GM10266 (cell line): ENCODE results near the gene FILIP1L.

ENCODE experiments used
- DNase-seq: peaks from one replicate; pipeline ENCODE4 v3.0.0; 2012; ENCODE audit errors: extremely low spot score
- TF ChIP-seq, protein P1 (sequence below): IDR thresholded peaks from 2 replicates; pipeline ENCODE4 v1.5.1; 2012; ENCODE audit warnings: mild to moderate bottlenecking, low read depth; ENCODE audit not compliant: control insufficient read depth, insufficient read depth; ENCODE audit errors: missing control alignments

The FILIP1L gene

DNA sequence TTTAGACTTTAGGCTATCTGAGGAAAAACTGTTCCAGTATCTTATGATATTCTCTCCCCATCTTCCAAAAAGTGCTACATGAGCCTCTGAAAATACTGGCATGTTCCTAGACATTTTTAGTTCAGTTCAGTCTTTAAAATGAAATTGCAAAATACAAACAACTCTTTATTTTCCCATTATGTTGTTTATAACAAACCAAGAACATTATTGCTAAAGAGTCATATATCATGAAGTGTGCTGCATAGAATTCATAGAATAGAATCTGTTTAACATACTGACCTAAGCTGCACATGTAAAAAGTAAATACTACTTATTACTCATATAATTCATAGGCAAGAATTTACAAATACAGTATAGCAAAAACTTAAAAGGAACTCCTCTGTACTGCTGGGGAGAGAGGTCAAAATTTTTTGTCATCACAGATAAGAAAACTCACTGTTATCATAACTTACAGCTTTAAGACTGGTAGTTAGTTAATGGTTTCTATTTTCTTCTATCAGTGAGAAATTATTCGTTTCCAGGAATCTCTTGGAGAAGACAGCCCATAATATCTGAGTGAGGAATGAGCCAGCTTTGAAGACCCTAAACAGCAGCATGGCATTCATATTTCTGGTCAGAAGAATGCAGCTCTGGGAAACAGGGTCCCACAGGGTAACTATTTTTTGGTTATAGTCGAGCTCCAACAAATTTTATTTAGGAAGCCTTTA lies 32.2 kb downstream of the FILIP1L start:
- DNase-seq, result no peak
- TF ChIP-seq, protein P1, sequence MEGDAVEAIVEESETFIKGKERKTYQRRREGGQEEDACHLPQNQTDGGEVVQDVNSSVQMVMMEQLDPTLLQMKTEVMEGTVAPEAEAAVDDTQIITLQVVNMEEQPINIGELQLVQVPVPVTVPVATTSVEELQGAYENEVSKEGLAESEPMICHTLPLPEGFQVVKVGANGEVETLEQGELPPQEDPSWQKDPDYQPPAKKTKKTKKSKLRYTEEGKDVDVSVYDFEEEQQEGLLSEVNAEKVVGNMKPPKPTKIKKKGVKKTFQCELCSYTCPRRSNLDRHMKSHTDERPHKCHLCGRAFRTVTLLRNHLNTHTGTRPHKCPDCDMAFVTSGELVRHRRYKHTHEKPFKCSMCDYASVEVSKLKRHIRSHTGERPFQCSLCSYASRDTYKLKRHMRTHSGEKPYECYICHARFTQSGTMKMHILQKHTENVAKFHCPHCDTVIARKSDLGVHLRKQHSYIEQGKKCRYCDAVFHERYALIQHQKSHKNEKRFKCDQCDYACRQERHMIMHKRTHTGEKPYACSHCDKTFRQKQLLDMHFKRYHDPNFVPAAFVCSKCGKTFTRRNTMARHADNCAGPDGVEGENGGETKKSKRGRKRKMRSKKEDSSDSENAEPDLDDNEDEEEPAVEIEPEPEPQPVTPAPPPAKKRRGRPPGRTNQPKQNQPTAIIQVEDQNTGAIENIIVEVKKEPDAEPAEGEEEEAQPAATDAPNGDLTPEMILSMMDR, result no peak

DNA sequence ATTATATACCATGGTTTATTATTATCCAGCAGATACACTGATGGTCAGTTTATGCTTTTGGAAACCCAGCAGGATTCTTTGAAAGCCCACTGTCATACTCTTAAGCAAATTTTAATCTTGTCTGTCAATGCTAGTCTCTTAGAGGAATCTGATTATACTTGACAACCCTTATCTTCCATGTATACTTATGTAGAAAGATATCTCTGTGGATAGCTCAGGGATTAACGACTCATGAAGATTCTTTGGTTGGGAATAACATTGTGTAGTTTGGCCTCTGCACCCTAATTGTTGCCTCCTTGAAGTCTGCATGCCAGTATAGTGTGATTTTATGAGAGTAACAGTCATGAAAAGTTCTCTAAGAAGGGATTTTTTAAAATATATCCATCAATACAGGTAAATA lies 33.0 kb downstream of the FILIP1L start:
- TF ChIP-seq, protein P1, result no peak
- no peak for DNase-seq

DNA sequence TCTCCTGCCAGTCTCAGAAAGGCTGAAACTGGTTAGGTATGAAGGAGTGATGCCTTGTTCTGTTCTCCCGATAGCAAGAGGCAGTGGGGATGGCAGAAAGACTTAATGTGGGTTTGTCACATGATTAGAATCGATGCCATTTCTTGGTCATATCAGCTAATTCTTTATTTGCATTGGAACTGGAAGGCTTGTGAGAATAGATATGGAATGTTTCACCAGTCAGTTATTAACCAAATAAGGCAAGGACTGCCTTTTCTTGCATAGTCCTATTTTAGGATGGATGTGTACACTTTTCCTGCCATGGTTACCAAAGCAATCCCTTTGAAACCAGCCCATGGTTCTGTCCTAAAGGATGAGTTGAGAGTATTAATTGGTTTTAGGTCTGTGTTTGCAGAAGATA lies 33.7 kb downstream of the FILIP1L start:
- TF ChIP-seq, protein P1, result no peak
- DNase-seq, result no peak

DNA sequence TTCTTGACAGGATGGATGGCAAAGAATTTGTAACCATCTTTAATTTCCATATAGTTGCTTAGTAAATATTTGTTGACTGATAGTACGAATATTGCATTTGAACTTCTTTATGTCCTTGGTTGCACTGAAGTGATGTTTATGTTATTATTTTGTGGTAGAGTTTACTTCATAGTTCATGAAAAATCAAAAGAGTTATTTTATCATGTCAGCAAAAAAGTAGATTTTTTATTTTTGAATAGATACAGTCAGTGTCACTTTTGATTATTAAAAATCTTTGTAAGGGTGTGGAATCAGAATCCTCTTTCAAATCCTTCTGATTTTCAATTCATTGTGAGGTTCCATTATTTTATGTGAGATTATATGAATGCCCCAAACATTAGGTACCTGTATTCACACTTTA lies 35.0 kb downstream of the FILIP1L start:
- DNase-seq, result no peak
- TF ChIP-seq, protein P1, result no peak

DNA sequence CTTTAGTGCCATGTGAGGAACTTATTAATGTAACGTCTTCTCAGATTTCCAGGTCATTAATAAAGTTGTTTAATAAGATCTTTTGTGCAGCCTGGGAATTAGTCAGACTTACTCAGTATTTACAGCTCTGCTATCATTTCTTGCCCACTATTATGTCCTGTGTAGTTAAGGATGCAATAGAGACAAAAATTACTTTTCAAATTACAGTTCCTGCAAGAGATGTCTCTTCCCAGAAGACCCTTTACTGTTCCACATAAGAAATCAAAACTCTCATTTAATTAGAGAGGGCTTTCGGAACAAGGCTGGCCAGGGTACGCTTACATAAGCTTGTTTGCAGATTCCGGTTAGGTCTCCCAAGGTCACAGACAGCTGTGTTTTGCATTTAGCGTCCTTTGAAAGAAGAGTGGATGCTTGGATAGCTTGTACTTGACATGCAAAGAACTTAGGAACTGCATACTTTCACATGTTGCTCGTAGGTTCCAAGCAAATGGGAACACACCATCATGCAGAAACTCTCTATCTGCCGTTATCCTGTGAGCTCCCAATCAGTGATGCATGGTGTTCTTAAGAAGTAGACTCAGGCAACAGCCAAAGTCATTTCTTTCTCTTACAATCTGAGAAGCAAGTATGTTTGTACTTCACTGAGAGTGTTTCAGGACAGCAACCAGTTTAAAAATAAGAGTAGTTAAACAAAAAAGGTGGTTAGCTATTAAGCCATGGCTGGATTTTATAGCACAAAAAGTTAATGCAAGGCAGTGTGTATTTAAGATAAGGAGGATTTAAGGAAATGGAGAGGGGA lies 37.4 kb downstream of the FILIP1L start:
- TF ChIP-seq, protein P1, result no peak
- no peak for DNase-seq

DNA sequence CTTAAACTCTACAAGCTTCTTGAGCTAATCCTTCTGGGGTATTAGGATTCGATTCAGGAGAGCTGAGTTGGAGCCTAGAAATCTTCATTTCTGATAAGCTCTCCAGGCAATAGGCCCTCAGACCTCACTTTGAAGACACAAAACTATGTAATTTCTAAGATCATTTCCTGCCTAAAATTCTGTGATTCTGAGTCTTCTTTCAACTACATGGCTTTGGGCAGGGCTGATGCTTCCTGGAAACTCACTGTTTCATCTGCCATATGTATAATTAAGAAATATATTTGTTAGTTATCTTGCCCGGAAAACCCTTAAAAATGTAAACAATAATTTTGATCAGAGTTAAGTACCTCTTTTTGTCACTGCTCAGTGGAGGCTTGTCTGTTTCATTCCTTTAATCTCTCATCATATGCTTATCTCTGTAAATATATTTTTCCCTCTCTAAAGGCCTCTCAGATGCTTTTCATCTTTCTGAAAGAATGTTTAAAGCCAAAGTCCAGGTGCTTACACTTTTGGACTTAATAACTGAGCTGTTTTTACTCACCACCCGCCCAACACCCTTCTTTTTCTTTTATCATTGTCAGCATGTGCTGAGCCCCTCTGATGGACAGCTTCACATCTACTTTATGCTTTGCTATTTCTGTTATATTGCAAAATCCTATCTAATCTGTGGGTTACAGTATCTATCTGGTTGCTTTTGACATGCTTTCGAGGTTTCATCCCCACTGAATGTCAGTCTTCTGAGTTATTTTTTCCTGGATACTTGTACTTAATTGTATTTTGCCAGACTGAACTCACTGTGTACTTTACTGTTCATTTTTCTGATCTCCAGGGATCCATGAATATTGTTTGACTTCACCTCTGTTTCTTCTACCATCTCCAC lies 38.2 kb downstream of the FILIP1L start:
- no peak for DNase-seq
- TF ChIP-seq, protein P1, result no peak
